GM12878 (cell line): Measurements from ENCODE around the gene SLC38A8. TPM values are rescaled to one million over a fixed set of nuclear protein-coding genes. Genes with fewer than 3 reads are reported as not detected.

ENCODE experiments used
- EED ChIP-seq: sonication (generic); IDR thresholded peaks from 2 replicates; pipeline ENCODE4 v1.6.1; 2016; ENCODE audit warnings: antibody characterized with exemption, low read depth
- IRF4 ChIP-seq: IDR thresholded peaks from 2 replicates; pipeline ENCODE4 v1.6.1; 2011; ENCODE audit warnings: low read depth, low read length
- MEF2A ChIP-seq: IDR thresholded peaks from 2 replicates; pipeline ENCODE4 v1.6.1; 2011; ENCODE audit warnings: low read depth, mild to moderate bottlenecking, low read length, moderate library complexity; ENCODE audit not compliant: insufficient read depth
- PBX3 ChIP-seq: IDR thresholded peaks from 2 replicates; pipeline ENCODE4 v1.6.1; 2011; ENCODE audit warnings: mild to moderate bottlenecking, low read depth, low read length, moderate library complexity; ENCODE audit not compliant: insufficient replicate concordance
- SMC3 ChIP-seq: IDR thresholded peaks from 2 replicates; pipeline ENCODE4 v1.6.1; 2011; ENCODE audit warnings: low read length, improper control_type of control experiment, borderline replicate concordance
- polyA plus RNA-seq, 11 experiments: library from polyadenylated mRNA; depleted of rRNA in 4 of 11; unstranded in 6 of 11; stranded (reverse) in 5 of 11; fragments of >200 nt; fragmentation: Nextera tagmentation in 4 of 11; fragmentation: Illumina TruSeq in 1 of 11; extraction: Ambion mirVana in 4 of 11; extraction: Trizol in 1 of 11; gene quantifications; 1 replicate in 1 of 11; 2 replicates in 10 of 11; pipeline versions ENCODE4 v1.2.1 to v1.2.3, GENCODE V29; 2011 to 2016; ENCODE audit warnings: inconsistent platforms in 2 of 11, missing spikeins in 2 of 11, low read depth in 1 of 11
- total RNA-seq, 4 experiments: library from RNA; depleted of rRNA in 3 of 4; stranded (reverse); fragments of >200 nt in 3 of 4; fragmentation: Illumina TruSeq in 1 of 4; extraction: Trizol in 1 of 4; gene quantifications; 2 replicates each; pipeline versions ENCODE4 v1.2.1 to v1.2.3, GENCODE V29; 2013 to 2021
- TF ChIP-seq, protein P1 (sequence below): IDR thresholded peaks from 2 replicates; pipeline ENCODE4 v1.6.1; 2012; ENCODE audit warnings: improper control_type of control experiment, low read depth, low read length; ENCODE audit not compliant: insufficient replicate concordance

Gene SLC38A8
- total and polyA plus RNA-seq, 10 of the 15 experiments (the other 5 are each of a cell fraction or from before 2014, with no cell fraction given) = not detected

- peak; percentile 56 for TF ChIP-seq SMC3
- peak; percentile 80 for TF ChIP-seq EED
- no peak for TF ChIP-seq PBX3
- peak; percentile 63 for TF ChIP-seq IRF4
- TF ChIP-seq, protein P1, sequence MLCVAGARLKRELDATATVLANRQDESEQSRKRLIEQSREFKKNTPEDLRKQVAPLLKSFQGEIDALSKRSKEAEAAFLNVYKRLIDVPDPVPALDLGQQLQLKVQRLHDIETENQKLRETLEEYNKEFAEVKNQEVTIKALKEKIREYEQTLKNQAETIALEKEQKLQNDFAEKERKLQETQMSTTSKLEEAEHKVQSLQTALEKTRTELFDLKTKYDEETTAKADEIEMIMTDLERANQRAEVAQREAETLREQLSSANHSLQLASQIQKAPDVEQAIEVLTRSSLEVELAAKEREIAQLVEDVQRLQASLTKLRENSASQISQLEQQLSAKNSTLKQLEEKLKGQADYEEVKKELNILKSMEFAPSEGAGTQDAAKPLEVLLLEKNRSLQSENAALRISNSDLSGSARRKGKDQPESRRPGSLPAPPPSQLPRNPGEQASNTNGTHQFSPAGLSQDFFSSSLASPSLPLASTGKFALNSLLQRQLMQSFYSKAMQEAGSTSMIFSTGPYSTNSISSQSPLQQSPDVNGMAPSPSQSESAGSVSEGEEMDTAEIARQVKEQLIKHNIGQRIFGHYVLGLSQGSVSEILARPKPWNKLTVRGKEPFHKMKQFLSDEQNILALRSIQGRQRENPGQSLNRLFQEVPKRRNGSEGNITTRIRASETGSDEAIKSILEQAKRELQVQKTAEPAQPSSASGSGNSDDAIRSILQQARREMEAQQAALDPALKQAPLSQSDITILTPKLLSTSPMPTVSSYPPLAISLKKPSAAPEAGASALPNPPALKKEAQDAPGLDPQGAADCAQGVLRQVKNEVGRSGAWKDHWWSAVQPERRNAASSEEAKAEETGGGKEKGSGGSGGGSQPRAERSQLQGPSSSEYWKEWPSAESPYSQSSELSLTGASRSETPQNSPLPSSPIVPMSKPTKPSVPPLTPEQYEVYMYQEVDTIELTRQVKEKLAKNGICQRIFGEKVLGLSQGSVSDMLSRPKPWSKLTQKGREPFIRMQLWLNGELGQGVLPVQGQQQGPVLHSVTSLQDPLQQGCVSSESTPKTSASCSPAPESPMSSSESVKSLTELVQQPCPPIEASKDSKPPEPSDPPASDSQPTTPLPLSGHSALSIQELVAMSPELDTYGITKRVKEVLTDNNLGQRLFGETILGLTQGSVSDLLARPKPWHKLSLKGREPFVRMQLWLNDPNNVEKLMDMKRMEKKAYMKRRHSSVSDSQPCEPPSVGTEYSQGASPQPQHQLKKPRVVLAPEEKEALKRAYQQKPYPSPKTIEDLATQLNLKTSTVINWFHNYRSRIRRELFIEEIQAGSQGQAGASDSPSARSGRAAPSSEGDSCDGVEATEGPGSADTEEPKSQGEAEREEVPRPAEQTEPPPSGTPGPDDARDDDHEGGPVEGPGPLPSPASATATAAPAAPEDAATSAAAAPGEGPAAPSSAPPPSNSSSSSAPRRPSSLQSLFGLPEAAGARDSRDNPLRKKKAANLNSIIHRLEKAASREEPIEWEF = no peak
- 0 out of 2 replicates have a peak, but pooled peaks have one; percentile 18 for TF ChIP-seq MEF2A
These were observed 46.2 kb upstream of the SLC38A8 start (continued) for GRCh38 chr16:84088695-84089395.
